WERI-Rb-1 (cell line): Measurements from ENCODE around the gene PRPF39.

Experiments used
- DNase-seq: peaks from one replicate; pipeline ENCODE4 v3.0.0-alpha.2; 2020
- H3K27ac ChIP-seq: fragments of 250-450 bp; sonication (Bioruptor Pico); 2 replicates; pipeline ENCODE4 v1.5.1; 2020; ENCODE audit warnings: mild to moderate bottlenecking, moderate library complexity
- H3K27me3 ChIP-seq: fragments of 250-450 bp; sonication (Bioruptor Pico); 2 replicates; pipeline ENCODE4 v1.5.1; 2021; ENCODE audit warnings: mild to moderate bottlenecking, low read depth, moderate library complexity; ENCODE audit not compliant: insufficient read depth, severe bottlenecking
- H3K36me3 ChIP-seq: fragments of 250-450 bp; sonication (Bioruptor Pico); 2 replicates; pipeline ENCODE4 v1.5.1; 2020; ENCODE audit warnings: mild to moderate bottlenecking, moderate library complexity
- H3K4me3 ChIP-seq: 2 replicates; pipeline ENCODE4 v1.5.1; 2011; ENCODE audit warnings: low read depth, mild to moderate bottlenecking, control low read depth, low read length
- H3K9me3 ChIP-seq: fragments of 250-450 bp; sonication (Bioruptor Pico); 2 replicates; pipeline ENCODE4 v1.5.1; 2021; ENCODE audit warnings: mild to moderate bottlenecking, moderate library complexity; ENCODE audit not compliant: severe bottlenecking
- CTCF ChIP-seq: IDR thresholded peaks from 2 replicates; pipeline ENCODE4 v1.5.1; 2011; ENCODE audit warnings: low read depth, mild to moderate bottlenecking, control low read depth, inconsistent platforms, low read length

PRPF39 gene

GRCh38 chr14:45083976-45084722 is at the start of gene PRPF39:
TSS of gene PRPF39 (plus strand) at chr14:45084116. CDS start at chr14:45095240, 11,124 bp downstream.
- peak; percentile 95 for DNase-seq
- H3K27me3 ChIP-seq = no peaks in the 10 kb centered on the region
- peak within 1 kb of the TSS; percentile 88 for H3K4me3 ChIP-seq
- H3K36me3 ChIP-seq = peaks cover 10% of the 10 kb centered on the region
- no peaks in the 10 kb centered on the region for H3K9me3 ChIP-seq
- no peak for TF ChIP-seq CTCF
- H3K27ac ChIP-seq = peak within 1 kb of the TSS; percentile 91

GRCh38 chr14:45034730-45035129 is 49.2 kb upstream of the PRPF39 start:
- Histone ChIP-seq H3K27ac (no peak overlapping the region), H3K36me3 (peaks cover 19% of the 10 kb centered on the region), H3K27me3 (no peaks in the 10 kb centered on the region), H3K9me3 (no peaks in the 10 kb centered on the region), H3K4me3 (no peak overlapping the region)
- DNase-seq = no peak
- TF ChIP-seq CTCF = no peak

GRCh38 chr14:45038256-45038655 is 45.7 kb upstream of the PRPF39 start:
- DNase-seq = no peak
- H3K27ac ChIP-seq = no peak overlapping the region
- TF ChIP-seq CTCF = no peak

GRCh38 chr14:45038865-45039264 is 45.1 kb upstream of the PRPF39 start:
- no peak for DNase-seq
- H3K27me3 ChIP-seq = no peaks in the 10 kb centered on the region
- H3K9me3 ChIP-seq = no peaks in the 10 kb centered on the region
- H3K4me3 ChIP-seq = no peak overlapping the region
- TF ChIP-seq CTCF = no peak
- H3K36me3 ChIP-seq = peaks cover 8% of the 10 kb centered on the region
- H3K27ac ChIP-seq = no peak overlapping the region

More at GRCh38 chr14:45038256-45038655, 45.7 kb upstream of the PRPF39 start:
- Histone ChIP-seq H3K9me3 (no peaks in the 10 kb centered on the region), H3K27me3 (no peaks in the 10 kb centered on the region), H3K4me3 (no peak overlapping the region), H3K36me3 (peaks cover 12% of the 10 kb centered on the region)

GRCh38 chr14:45039390-45039789 is 44.5 kb upstream of the PRPF39 start:
- TF ChIP-seq CTCF = no peak
- Histone ChIP-seq H3K9me3 (no peaks in the 10 kb centered on the region), H3K4me3 (no peak overlapping the region), H3K27me3 (no peaks in the 10 kb centered on the region), H3K36me3 (peaks cover 7% of the 10 kb centered on the region), H3K27ac (no peak overlapping the region)
- DNase-seq = no peak

- no peak overlapping the region for H3K27ac ChIP-seq
- no peaks in the 10 kb centered on the region for H3K9me3 ChIP-seq
- H3K27me3 ChIP-seq = no peaks in the 10 kb centered on the region
- no peak overlapping the region for H3K4me3 ChIP-seq
- DNase-seq = no peak
- no peak for TF ChIP-seq CTCF
- peaks cover 12% of the 10 kb centered on the region for H3K36me3 ChIP-seq
Observed at GRCh38 chr14:45041641-45042040, 42.3 kb upstream of the PRPF39 start.
